GM23338 (cell line): ENCODE results near the gene PAM. TPM values are rescaled to one million over a fixed set of nuclear protein-coding genes. Genes with fewer than 3 reads are reported as not detected.

Experiments used
- ATAC-seq: fragments of 200-7000 bp; cut with Tn5 transposase; 3 replicates; pipeline ENCODE4 v1.9.1; 2020
- DNase-seq: peaks from one replicate; pipeline ENCODE4 v3.0.0-alpha.2; 2015; ENCODE audit warnings: low spot score
- H2AFZ ChIP-seq: fragments of 200-600 bp; sonication (generic); 2 replicates; pipeline ENCODE4 v1.8.0; 2016; ENCODE audit warnings: antibody characterized with exemption, mild to moderate bottlenecking, moderate library complexity
- H3F3A ChIP-seq: fragments of 200-600 bp; sonication (generic); replicated peaks from 2 replicates; pipeline ENCODE4 v1.8.0; 2017; ENCODE audit warnings: antibody characterized with exemption, mixed run types, low read depth
- H3K27ac ChIP-seq: fragments of 200-600 bp; sonication (generic); 2 replicates; pipeline ENCODE4 v1.6.1; 2016; ENCODE audit warnings: low read depth
- H3K27me3 ChIP-seq: fragments of 200-600 bp; sonication (generic); 2 replicates; pipeline ENCODE4 v1.8.0; 2016; ENCODE audit warnings: mild to moderate bottlenecking, mixed run types, moderate library complexity; ENCODE audit not compliant: insufficient read depth
- H3K36me3 ChIP-seq: fragments of 200-600 bp; sonication (generic); 2 replicates; pipeline ENCODE4 v1.8.0; 2016; ENCODE audit warnings: mild to moderate bottlenecking; ENCODE audit not compliant: insufficient read depth
- H3K4me1 ChIP-seq: fragments of 200-600 bp; sonication (generic); 2 replicates; pipeline ENCODE4 v1.8.0; 2016; ENCODE audit warnings: mild to moderate bottlenecking, moderate library complexity; ENCODE audit not compliant: insufficient read depth
- H3K4me2 ChIP-seq: fragments of 200-600 bp; sonication (generic); 2 replicates; pipeline ENCODE4 v1.7.1; 2017; ENCODE audit warnings: mixed run types
- H3K4me3 ChIP-seq: fragments of 200-600 bp; sonication (generic); 2 replicates; pipeline ENCODE4 v1.6.1; 2016; ENCODE audit warnings: mixed run types
- H3K79me2 ChIP-seq: fragments of 200-600 bp; sonication (generic); replicated peaks from 2 replicates; pipeline ENCODE4 v1.8.0; 2017; ENCODE audit warnings: mild to moderate bottlenecking; ENCODE audit not compliant: insufficient read depth
- H3K9me2 ChIP-seq: fragments of 200-600 bp; sonication (generic); 2 replicates; pipeline ENCODE4 v1.8.0; 2017; ENCODE audit not compliant: insufficient read depth
- H4K20me1 ChIP-seq: fragments of 200-600 bp; sonication (generic); replicated peaks from 2 replicates; pipeline ENCODE4 v1.8.0; 2017; ENCODE audit warnings: mild to moderate bottlenecking; ENCODE audit not compliant: insufficient read depth
- H3K27ac Mint-ChIP-seq: 2 replicates; pipeline ENCODE4 v1.8.0; 2020; ENCODE audit warnings: inconsistent platforms, mild to moderate bottlenecking, moderate library complexity, mixed read lengths
- H3K27me3 Mint-ChIP-seq: 3 replicates; pipeline ENCODE4 v1.8.0; 2022; ENCODE audit warnings: low read depth, mild to moderate bottlenecking, moderate library complexity, mixed read lengths, inconsistent platforms; ENCODE audit not compliant: insufficient read depth, poor library complexity
- H3K36me3 Mint-ChIP-seq: 3 replicates; pipeline ENCODE4 v1.8.0; 2021; ENCODE audit warnings: low read depth, mild to moderate bottlenecking, inconsistent platforms, moderate library complexity, mixed read lengths
- H3K4me1 Mint-ChIP-seq: 3 replicates; pipeline ENCODE4 v1.8.0; 2020; ENCODE audit warnings: mild to moderate bottlenecking, inconsistent platforms, mixed read lengths
- H3K4me3 Mint-ChIP-seq: 3 replicates; pipeline ENCODE4 v1.8.0; 2021; ENCODE audit warnings: moderate library complexity, mild to moderate bottlenecking, inconsistent platforms, mixed read lengths
- H3K9me3 Mint-ChIP-seq: 3 replicates; pipeline ENCODE4 v1.8.0; 2020; ENCODE audit warnings: moderate library complexity, mild to moderate bottlenecking, inconsistent platforms, mixed read lengths
- CREB1 ChIP-seq: fragments of 250-450 bp; sonication (Bioruptor Pico); IDR thresholded peaks from 2 replicates; pipeline ENCODE4 v1.5.0; 2020; ENCODE audit warnings: low read depth, mild to moderate bottlenecking, moderate library complexity
- EZH2 ChIP-seq: fragments of 200-600 bp; sonication (generic); IDR thresholded peaks from one replicate; pipeline ENCODE4 v1.8.0; 2017; ENCODE audit warnings: antibody characterized with exemption, mild to moderate bottlenecking, low read depth; ENCODE audit not compliant: unreplicated experiment
- EZH2phosphoT487 ChIP-seq: fragments of 200-600 bp; sonication (generic); IDR thresholded peaks from one replicate; pipeline ENCODE4 v1.8.1; 2018; ENCODE audit warnings: antibody characterized with exemption; ENCODE audit not compliant: unreplicated experiment
- JUNB ChIP-seq: IDR thresholded peaks from one replicate; pipeline ENCODE4 v1.6.1; 2016; ENCODE audit warnings: antibody characterized with exemption; ENCODE audit not compliant: unreplicated experiment
- POLR2AphosphoS5 ChIP-seq: IDR thresholded peaks from 2 replicates; pipeline ENCODE4 v1.6.1; 2016; ENCODE audit warnings: antibody characterized with exemption, low read depth
- STAT1 ChIP-seq: IDR thresholded peaks from one replicate; pipeline ENCODE4 v1.6.1; 2016; ENCODE audit warnings: antibody characterized with exemption; ENCODE audit not compliant: unreplicated experiment
- ZNF114 ChIP-seq: fragments of 250-450 bp; sonication (Bioruptor Pico); IDR thresholded peaks from 2 replicates; pipeline ENCODE4 v1.5.0; 2020; ENCODE audit warnings: mild to moderate bottlenecking, moderate library complexity
- ZNF331 ChIP-seq: fragments of 250-450 bp; sonication (Bioruptor Pico); IDR thresholded peaks from 2 replicates; pipeline ENCODE4 v1.5.0; 2020; ENCODE audit warnings: low read depth, mild to moderate bottlenecking, moderate library complexity
- polyA plus RNA-seq: library from polyadenylated mRNA; unstranded; fragments of >200 nt; fragmentation: Nextera tagmentation; extraction: Ambion mirVana; gene quantifications from 2 replicates; pipeline ENCODE4 v1.2.1, GENCODE V29; 2016
- total RNA-seq: library from RNA; depleted of rRNA; stranded (reverse); fragments of >200 nt; shearing (Covaris generic); gene quantifications from 2 replicates; pipeline ENCODE4 v1.2.3, GENCODE V29; 2014
- TF ChIP-seq, protein P1 (sequence below): IDR thresholded peaks from 2 replicates; pipeline ENCODE4 v1.6.1; 2016; ENCODE audit warnings: antibody characterized with exemption
- TF ChIP-seq, protein P2 (sequence below), 2 experiments: fragments of 200-600 bp in 1 of 2; sonication (generic) in 1 of 2; conservative IDR thresholded peaks; 2 replicates each; pipeline versions ENCODE4 v1.5.1 to v1.6.1; 2016 to 2017; ENCODE audit warnings: antibody characterized with exemption in 2 of 2, low read depth in 2 of 2, mild to moderate bottlenecking in 2 of 2, moderate library complexity in 1 of 2
- TF ChIP-seq, protein P3 (sequence below): fragments of 250-450 bp; sonication (Bioruptor Pico); IDR thresholded peaks from 2 replicates; pipeline ENCODE4 v1.5.0; 2020; ENCODE audit warnings: mild to moderate bottlenecking, moderate library complexity

The PAM gene
- total and polyA plus RNA-seq, 2 experiments from 2014 or later: 33.9 to 79.4 TPM

DNA sequence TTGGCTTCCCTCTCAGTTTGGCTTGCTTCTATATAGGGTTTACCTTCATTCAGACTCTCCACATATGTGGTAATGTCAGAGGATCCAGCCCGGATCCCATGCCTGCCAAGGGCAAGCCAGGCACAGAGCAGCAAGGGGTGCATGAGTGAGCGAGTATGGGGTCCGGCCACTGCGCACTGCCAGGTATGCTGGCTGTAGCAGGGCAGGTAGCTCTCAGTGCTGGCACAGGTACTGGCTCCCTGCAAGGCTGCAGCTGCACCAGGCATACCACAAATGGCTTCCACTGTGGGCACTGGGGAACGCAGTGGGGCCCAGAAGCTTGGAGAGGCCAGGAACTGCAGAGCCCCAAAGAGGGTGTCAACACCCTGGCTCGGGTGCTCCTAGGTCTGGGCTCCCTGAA is 278.6 kb downstream of the PAM start:
- H3K4me3 Mint-ChIP-seq: no peak overlapping the region
- Histone ChIP-seq H3F3A (no peaks in the 10 kb centered on the region), H3K36me3 (no peaks in the 10 kb centered on the region), H3K27ac (no peak overlapping the region), H3K9me2 (no peaks in the 10 kb centered on the region), H3K79me2 (no peaks in the 10 kb centered on the region), H3K27me3 (no peaks in the 10 kb centered on the region), H3K4me3 (no peak overlapping the region), H4K20me1 (no peaks in the 10 kb centered on the region), H2AFZ (no peak overlapping the region), H3K4me1 (no peaks in the 10 kb centered on the region), H3K4me2 (no peak overlapping the region)
- peaks cover 2% of the 10 kb centered on the region for H3K27me3 Mint-ChIP-seq
- peaks cover 18% of the 10 kb centered on the region for H3K9me3 Mint-ChIP-seq
- ATAC-seq: no peak
- DNase-seq: no peak
- H3K4me1 Mint-ChIP-seq: no peaks in the 10 kb centered on the region
- peaks cover 21% of the 10 kb centered on the region; the same call in 1 of the 3 replicates for H3K36me3 Mint-ChIP-seq
- TF ChIP-seq CREB1 (CRISPR knock-in tag) (no peak), ZNF331 (CRISPR knock-in tag) (no peak), EZH2 (no peak), EZH2phosphoT487 (no peak), JUNB (no peak), POLR2AphosphoS5 (no peak)
- TF ChIP-seq, protein P1, sequence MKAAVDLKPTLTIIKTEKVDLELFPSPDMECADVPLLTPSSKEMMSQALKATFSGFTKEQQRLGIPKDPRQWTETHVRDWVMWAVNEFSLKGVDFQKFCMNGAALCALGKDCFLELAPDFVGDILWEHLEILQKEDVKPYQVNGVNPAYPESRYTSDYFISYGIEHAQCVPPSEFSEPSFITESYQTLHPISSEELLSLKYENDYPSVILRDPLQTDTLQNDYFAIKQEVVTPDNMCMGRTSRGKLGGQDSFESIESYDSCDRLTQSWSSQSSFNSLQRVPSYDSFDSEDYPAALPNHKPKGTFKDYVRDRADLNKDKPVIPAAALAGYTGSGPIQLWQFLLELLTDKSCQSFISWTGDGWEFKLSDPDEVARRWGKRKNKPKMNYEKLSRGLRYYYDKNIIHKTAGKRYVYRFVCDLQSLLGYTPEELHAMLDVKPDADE: no peak
- TF ChIP-seq, protein P2, sequence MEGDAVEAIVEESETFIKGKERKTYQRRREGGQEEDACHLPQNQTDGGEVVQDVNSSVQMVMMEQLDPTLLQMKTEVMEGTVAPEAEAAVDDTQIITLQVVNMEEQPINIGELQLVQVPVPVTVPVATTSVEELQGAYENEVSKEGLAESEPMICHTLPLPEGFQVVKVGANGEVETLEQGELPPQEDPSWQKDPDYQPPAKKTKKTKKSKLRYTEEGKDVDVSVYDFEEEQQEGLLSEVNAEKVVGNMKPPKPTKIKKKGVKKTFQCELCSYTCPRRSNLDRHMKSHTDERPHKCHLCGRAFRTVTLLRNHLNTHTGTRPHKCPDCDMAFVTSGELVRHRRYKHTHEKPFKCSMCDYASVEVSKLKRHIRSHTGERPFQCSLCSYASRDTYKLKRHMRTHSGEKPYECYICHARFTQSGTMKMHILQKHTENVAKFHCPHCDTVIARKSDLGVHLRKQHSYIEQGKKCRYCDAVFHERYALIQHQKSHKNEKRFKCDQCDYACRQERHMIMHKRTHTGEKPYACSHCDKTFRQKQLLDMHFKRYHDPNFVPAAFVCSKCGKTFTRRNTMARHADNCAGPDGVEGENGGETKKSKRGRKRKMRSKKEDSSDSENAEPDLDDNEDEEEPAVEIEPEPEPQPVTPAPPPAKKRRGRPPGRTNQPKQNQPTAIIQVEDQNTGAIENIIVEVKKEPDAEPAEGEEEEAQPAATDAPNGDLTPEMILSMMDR (conservative IDR thresholded peaks at IDR 0.05; ENCODE audit: low read depth in 2 of 2): no peak
- H3K27ac Mint-ChIP-seq: no peak overlapping the region

DNA sequence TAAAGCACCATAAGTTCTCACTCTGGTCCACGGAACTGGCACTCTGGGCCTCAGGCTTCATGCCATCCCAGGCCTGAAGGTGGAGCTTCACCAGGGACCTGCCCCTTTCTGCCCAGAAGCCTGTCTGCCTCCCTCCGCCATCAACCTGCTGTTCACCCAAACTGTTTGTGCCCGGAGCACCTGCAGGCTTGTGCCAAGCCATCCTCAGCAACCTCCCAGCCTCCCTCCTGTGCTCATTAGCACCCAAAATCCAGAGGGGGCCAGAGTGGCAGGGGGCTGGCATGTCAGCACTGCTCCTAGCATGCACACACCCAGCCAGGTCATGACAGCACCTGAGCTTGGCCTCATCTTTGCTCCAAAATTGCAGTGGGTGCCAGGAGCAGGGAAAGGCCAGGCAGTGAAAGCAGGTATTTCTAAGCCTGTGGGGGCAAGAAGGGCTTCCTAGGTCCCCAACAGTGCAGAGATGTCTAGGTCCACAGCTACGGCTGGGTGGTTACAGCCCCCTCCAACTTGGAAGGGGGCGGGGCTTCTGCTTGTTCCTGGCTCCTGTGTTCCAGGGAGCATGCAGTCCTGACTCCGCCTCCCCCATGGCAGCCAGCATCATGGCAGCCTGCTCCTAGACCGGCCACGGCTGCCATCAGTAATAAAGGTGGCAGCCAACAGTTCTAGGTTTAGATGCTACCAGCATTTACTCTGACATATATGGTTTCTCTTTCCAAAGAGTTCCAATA is 279.7 kb downstream of the PAM start:
- Histone ChIP-seq H3K79me2 (no peaks in the 10 kb centered on the region), H4K20me1 (no peaks in the 10 kb centered on the region), H3K9me2 (no peaks in the 10 kb centered on the region), H3K4me2 (no peak overlapping the region), H3K27ac (no peak overlapping the region), H3K4me1 (no peaks in the 10 kb centered on the region), H3K36me3 (no peaks in the 10 kb centered on the region), H3K27me3 (no peaks in the 10 kb centered on the region), H3F3A (no peaks in the 10 kb centered on the region), H3K4me3 (no peak overlapping the region), H2AFZ (no peak overlapping the region)
- Mint-ChIP-seq H3K9me3 (peaks cover 18% of the 10 kb centered on the region), H3K4me1 (no peaks in the 10 kb centered on the region), H3K4me3 (no peak overlapping the region), H3K27ac (no peak overlapping the region), H3K27me3 (peaks cover 2% of the 10 kb centered on the region), H3K36me3 (peaks cover 21% of the 10 kb centered on the region; the same call in 1 of the 3 replicates)
- DNase-seq: no peak
- ATAC-seq: no peak
- no peak for TF ChIP-seq POLR2AphosphoS5
- no peak for TF ChIP-seq STAT1
- TF ChIP-seq ZNF114: no peak
- TF ChIP-seq CREB1 (CRISPR knock-in tag): no peak
- TF ChIP-seq, protein P3, sequence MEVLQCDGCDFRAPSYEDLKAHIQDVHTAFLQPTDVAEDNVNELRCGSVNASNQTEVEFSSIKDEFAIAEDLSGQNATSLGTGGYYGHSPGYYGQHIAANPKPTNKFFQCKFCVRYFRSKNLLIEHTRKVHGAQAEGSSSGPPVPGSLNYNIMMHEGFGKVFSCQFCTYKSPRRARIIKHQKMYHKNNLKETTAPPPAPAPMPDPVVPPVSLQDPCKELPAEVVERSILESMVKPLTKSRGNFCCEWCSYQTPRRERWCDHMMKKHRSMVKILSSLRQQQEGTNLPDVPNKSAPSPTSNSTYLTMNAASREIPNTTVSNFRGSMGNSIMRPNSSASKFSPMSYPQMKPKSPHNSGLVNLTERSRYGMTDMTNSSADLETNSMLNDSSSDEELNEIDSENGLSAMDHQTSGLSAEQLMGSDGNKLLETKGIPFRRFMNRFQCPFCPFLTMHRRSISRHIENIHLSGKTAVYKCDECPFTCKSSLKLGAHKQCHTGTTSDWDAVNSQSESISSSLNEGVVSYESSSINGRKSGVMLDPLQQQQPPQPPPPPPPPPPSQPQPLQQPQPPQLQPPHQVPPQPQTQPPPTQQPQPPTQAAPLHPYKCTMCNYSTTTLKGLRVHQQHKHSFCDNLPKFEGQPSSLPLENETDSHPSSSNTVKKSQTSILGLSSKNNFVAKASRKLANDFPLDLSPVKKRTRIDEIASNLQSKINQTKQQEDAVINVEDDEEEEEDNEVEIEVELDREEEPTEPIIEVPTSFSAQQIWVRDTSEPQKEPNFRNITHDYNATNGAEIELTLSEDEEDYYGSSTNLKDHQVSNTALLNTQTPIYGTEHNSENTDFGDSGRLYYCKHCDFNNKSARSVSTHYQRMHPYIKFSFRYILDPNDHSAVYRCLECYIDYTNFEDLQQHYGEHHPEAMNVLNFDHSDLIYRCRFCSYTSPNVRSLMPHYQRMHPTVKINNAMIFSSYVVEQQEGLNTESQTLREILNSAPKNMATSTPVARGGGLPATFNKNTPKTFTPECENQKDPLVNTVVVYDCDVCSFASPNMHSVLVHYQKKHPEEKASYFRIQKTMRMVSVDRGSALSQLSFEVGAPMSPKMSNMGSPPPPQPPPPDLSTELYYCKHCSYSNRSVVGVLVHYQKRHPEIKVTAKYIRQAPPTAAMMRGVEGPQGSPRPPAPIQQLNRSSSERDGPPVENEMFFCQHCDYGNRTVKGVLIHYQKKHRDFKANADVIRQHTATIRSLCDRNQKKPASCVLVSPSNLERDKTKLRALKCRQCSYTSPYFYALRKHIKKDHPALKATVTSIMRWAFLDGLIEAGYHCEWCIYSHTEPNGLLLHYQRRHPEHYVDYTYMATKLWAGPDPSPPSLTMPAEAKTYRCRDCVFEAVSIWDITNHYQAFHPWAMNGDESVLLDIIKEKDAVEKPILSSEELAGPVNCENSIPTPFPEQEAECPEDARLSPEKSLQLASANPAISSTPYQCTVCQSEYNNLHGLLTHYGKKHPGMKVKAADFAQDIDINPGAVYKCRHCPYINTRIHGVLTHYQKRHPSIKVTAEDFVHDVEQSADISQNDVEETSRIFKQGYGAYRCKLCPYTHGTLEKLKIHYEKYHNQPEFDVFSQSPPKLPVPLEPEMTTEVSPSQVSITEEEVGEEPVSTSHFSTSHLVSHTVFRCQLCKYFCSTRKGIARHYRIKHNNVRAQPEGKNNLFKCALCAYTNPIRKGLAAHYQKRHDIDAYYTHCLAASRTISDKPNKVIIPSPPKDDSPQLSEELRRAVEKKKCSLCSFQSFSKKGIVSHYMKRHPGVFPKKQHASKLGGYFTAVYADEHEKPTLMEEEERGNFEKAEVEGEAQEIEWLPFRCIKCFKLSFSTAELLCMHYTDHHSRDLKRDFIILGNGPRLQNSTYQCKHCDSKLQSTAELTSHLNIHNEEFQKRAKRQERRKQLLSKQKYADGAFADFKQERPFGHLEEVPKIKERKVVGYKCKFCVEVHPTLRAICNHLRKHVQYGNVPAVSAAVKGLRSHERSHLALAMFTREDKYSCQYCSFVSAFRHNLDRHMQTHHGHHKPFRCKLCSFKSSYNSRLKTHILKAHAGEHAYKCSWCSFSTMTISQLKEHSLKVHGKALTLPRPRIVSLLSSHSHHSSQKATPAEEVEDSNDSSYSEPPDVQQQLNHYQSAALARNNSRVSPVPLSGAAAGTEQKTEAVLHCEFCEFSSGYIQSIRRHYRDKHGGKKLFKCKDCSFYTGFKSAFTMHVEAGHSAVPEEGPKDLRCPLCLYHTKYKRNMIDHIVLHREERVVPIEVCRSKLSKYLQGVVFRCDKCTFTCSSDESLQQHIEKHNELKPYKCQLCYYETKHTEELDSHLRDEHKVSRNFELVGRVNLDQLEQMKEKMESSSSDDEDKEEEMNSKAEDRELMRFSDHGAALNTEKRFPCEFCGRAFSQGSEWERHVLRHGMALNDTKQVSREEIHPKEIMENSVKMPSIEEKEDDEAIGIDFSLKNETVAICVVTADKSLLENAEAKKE (CRISPR knock-in tag): no peak
